ENCODE data around the gene STARD4.

GRCh38 chr5:111502956-111503355, 9.4 kb downstream of the STARD4 start:
- TF ChIP-seq TBL1XR1 (IDR thresholded peaks at IDR 0.05; ENCODE audit: borderline replicate concordance, low read length, partially characterized antibody) (no peak), ZMYM2 (CRISPR knock-in tag; IDR thresholded peaks at IDR 0.05) (no peak), RXRA (CRISPR knock-in tag; IDR thresholded peaks at IDR 0.05) (no peak), HNRNPK (IDR thresholded peaks at IDR 0.05; ENCODE audit: low read depth, low read length, poor library complexity, severe bottlenecking) (no peak), ETS1 (CRISPR knock-in tag; IDR thresholded peaks at IDR 0.05) (no peak), PBX3 (CRISPR knock-in tag; IDR thresholded peaks at IDR 0.05; ENCODE audit: borderline replicate concordance) (no peak), FOXM1 (CRISPR knock-in tag; IDR thresholded peaks at IDR 0.05) (no peak), ARID2 (CRISPR knock-in tag; IDR thresholded peaks at IDR 0.05; ENCODE audit: borderline replicate concordance) (no peak), CTCF (CRISPR knock-in tag; IDR thresholded peaks at IDR 0.05) (no peak), ZNF574 (CRISPR knock-in tag; IDR thresholded peaks at IDR 0.05) (no peak), KDM4B (CRISPR knock-in tag; IDR thresholded peaks at IDR 0.05) (no peak)
